Measurements from ENCODE around the gene KRTAP12-3. TPM values are rescaled to one million over a fixed set of nuclear protein-coding genes. Genes with fewer than 3 reads are reported as not detected.
"Not testable (repeated sequence)": the region's sequence is repeated elsewhere in the genome, so short reads cannot be mapped to it uniquely, and the experiment has no call there.

The KRTAP12-3 gene
- total RNA-seq, 2 donors from 2014 or later: not detected

- TF ChIP-seq, protein P1, sequence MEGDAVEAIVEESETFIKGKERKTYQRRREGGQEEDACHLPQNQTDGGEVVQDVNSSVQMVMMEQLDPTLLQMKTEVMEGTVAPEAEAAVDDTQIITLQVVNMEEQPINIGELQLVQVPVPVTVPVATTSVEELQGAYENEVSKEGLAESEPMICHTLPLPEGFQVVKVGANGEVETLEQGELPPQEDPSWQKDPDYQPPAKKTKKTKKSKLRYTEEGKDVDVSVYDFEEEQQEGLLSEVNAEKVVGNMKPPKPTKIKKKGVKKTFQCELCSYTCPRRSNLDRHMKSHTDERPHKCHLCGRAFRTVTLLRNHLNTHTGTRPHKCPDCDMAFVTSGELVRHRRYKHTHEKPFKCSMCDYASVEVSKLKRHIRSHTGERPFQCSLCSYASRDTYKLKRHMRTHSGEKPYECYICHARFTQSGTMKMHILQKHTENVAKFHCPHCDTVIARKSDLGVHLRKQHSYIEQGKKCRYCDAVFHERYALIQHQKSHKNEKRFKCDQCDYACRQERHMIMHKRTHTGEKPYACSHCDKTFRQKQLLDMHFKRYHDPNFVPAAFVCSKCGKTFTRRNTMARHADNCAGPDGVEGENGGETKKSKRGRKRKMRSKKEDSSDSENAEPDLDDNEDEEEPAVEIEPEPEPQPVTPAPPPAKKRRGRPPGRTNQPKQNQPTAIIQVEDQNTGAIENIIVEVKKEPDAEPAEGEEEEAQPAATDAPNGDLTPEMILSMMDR (IDR thresholded peaks at IDR 0.05): no peak
- Histone ChIP-seq H3K9me3 (no peaks in the 10 kb centered on the region), H3K27ac (no peak overlapping the region), H3K27me3 (no peaks in the 10 kb centered on the region), H3K9ac (ENCODE audit: low read depth in 2 of 2, low read length in 2 of 2) (no peak overlapping the region), H3K36me3 (no peaks in the 10 kb centered on the region), H3K4me3 (no peak overlapping the region), H3K4me1 (no peaks in the 10 kb centered on the region)
- no peak for DNase-seq
- intact Hi-C loops (cut with DNase I): no loop called here
Measured at GRCh38 chr21:44684483-44684882, 26.8 kb downstream of the KRTAP12-3 start.

GRCh38 chr21:44685050-44685449 is 27.3 kb downstream of the KRTAP12-3 start:
- DNase-seq; intact Hi-C loops (cut with DNase I); H3K27ac ChIP-seq; H3K27me3 ChIP-seq; H3K36me3 ChIP-seq; H3K4me1 ChIP-seq; H3K4me3 ChIP-seq; H3K9me3 ChIP-seq; H3K9ac ChIP-seq (ENCODE audit: low read depth in 2 of 2, low read length in 2 of 2): not testable (repeated sequence)

- Histone ChIP-seq H3K27me3 (no peaks in the 10 kb centered on the region), H3K9me3 (no peaks in the 10 kb centered on the region), H3K9ac (ENCODE audit: low read depth in 2 of 2, low read length in 2 of 2) (no peak overlapping the region), H3K4me1 (no peaks in the 10 kb centered on the region), H3K36me3 (no peaks in the 10 kb centered on the region), H3K4me3 (no peak overlapping the region), H3K27ac (no peak overlapping the region)
- no peak for DNase-seq
- intact Hi-C loops (cut with DNase I): no loop called here
- TF ChIP-seq, protein P1 (IDR thresholded peaks at IDR 0.05): no peak
Measured at GRCh38 chr21:44686000-44686781, 28.5 kb downstream of the KRTAP12-3 start.

GRCh38 chr21:44686843-44687561 is 29.3 kb downstream of the KRTAP12-3 start:
- Histone ChIP-seq H3K4me1 (no peaks in the 10 kb centered on the region), H3K27me3 (no peaks in the 10 kb centered on the region), H3K4me3 (no peak overlapping the region), H3K9me3 (no peaks in the 10 kb centered on the region), H3K36me3 (no peaks in the 10 kb centered on the region), H3K27ac (no peak overlapping the region), H3K9ac (ENCODE audit: low read depth in 2 of 2, low read length in 2 of 2) (no peak overlapping the region)
- intact Hi-C loops (cut with DNase I): no loop called here
- no peak for DNase-seq
- TF ChIP-seq, protein P1 (IDR thresholded peaks at IDR 0.05): no peak

GRCh38 chr21:44687671-44688070 is 29.9 kb downstream of the KRTAP12-3 start:
- DNase-seq: no peak
- H3K27ac ChIP-seq: no peak overlapping the region
- intact Hi-C loops (cut with DNase I): no loop called here
- H3K36me3 ChIP-seq: no peaks in the 10 kb centered on the region
- TF ChIP-seq, protein P1 (IDR thresholded peaks at IDR 0.05): no peak
- H3K27me3 ChIP-seq: no peaks in the 10 kb centered on the region
- H3K4me1 ChIP-seq: no peaks in the 10 kb centered on the region
- no peak overlapping the region for H3K4me3 ChIP-seq
- H3K9ac ChIP-seq (ENCODE audit: low read depth in 2 of 2, low read length in 2 of 2): no peak overlapping the region
- no peaks in the 10 kb centered on the region for H3K9me3 ChIP-seq

GRCh38 chr21:44689740-44690139 is 32.0 kb downstream of the KRTAP12-3 start:
- H3K27ac ChIP-seq; H3K4me1 ChIP-seq; H3K4me3 ChIP-seq; H3K36me3 ChIP-seq; H3K9ac ChIP-seq (ENCODE audit: low read depth in 2 of 2, low read length in 2 of 2); DNase-seq; H3K9me3 ChIP-seq; intact Hi-C loops (cut with DNase I); H3K27me3 ChIP-seq: not testable (repeated sequence)
